Astrocyte of the cerebellum (primary cell): Measurements from ENCODE around the gene ARL11.

Experiments used
- DNase-seq: peaks from one replicate; pipeline ENCODE4 v3.0.0-alpha.2; 2011; ENCODE audit warnings: low read depth
- H3K4me3 ChIP-seq: 2 replicates; pipeline ENCODE4 v1.5.1; 2011; ENCODE audit warnings: mild to moderate bottlenecking, low read depth, low read length, moderate library complexity
- CTCF ChIP-seq: IDR thresholded peaks from 2 replicates; pipeline ENCODE4 v1.5.1; 2012; ENCODE audit warnings: low read length, low read depth, moderate library complexity, mild to moderate bottlenecking; ENCODE audit errors: missing control alignments
- in situ Hi-C: cut with HindIII; loops from 2 replicates; pipeline ENCODE4 v1.10.0; 2017; ENCODE audit warnings: low sequenced_read_pairs

Gene ARL11

GRCh38 chr13:49646688-49647087 lies 18.4 kb downstream of the ARL11 start:
- no peak for DNase-seq
- H3K4me3 ChIP-seq = no peak overlapping the region
- in situ Hi-C loops = no loop called here
- no peak for TF ChIP-seq CTCF

GRCh38 chr13:49649244-49649962 lies 21.1 kb downstream of the ARL11 start:
- no peak overlapping the region for H3K4me3 ChIP-seq
- in situ Hi-C loops = no loop called here
- TF ChIP-seq CTCF = peak; percentile 61
- no peak for DNase-seq

GRCh38 chr13:49649963-49650312 lies 21.6 kb downstream of the ARL11 start:
- in situ Hi-C loops = no loop called here
- no peak overlapping the region for H3K4me3 ChIP-seq
- no peak for DNase-seq
- TF ChIP-seq CTCF = no peak

- no peak for TF ChIP-seq CTCF
- no peak for DNase-seq
- H3K4me3 ChIP-seq = no peak overlapping the region
- in situ Hi-C loops = no loop called here
These were observed 23.5 kb downstream of the ARL11 start for GRCh38 chr13:49651570-49652354.

GRCh38 chr13:49652355-49653305 lies 24.3 kb downstream of the ARL11 start:
- in situ Hi-C loops = no loop called here
- TF ChIP-seq CTCF = peak; percentile 48
- no peak for DNase-seq
- H3K4me3 ChIP-seq = no peak overlapping the region

- DNase-seq = no peak
- TF ChIP-seq CTCF = no peak
- H3K4me3 ChIP-seq = no peak overlapping the region
- in situ Hi-C loops = no loop called here
These were observed 25.2 kb downstream of the ARL11 start for GRCh38 chr13:49653478-49653877.
